Measurements from ENCODE around the gene MVB12B.
A peak's percentile ranks its signal among the peaks of the same experiment; 100 is the strongest.

MVB12B gene

GRCh38 chr9:126303488-126303887 is 23.1 kb upstream of the MVB12B start:
- DNase-seq (ENCODE audit: low spot score): no peak

DNA sequence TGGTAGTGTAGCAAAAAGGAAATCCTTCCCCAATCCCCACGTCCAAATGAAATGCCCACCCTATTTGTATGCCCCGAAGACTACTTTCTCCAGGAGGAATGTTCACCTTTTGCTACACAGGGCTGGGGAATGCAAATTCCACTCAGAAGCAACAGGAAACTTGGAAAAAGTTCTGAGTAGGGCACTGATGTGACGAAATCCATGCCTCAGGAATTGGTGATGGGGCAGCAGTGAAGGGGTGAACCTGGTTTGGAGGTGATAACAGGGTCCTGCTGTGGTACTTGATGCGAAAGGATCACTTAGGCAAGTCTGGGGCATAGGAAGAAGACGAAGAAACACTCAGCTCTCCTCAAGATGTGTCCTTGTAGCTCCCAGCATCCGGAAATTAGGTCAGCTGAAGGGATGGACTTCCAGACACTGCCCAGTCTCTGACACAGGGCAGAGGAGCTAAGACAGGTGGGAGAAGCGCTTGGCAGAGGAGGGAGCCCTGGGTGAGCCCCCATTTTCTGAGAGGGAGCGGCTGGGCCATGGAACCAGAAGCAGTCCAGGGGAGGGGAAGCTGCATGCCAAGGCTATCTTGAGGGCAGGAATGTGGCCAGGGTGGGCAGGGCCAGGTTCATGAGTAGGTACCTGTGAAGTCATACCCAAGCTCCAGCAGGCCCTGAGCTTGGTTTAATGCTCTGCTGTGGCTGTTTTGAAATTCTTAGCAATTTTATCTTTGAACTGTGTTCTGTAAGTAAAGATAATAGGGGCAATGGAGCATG is 22.2 kb upstream of the MVB12B start:
- DNase-seq (ENCODE audit: low spot score): no peak

DNA sequence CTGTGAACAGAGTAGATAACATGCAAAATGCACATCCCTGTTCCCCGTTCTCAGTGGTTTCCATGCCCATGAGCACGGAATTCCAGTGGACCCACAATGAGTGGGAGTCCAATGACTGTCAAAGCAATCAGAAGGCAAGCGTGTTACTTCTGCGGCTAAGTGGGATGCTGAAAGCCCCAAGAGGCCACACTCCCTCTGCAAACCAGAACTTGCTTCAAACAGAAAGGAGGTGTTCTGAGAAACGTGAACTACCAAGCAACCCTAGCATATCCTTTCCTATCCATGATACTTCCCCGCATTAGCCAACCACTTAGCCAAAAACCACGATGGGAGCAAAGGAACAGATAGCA is 21.7 kb upstream of the MVB12B start:
- DNase-seq (ENCODE audit: low spot score): no peak

DNA sequence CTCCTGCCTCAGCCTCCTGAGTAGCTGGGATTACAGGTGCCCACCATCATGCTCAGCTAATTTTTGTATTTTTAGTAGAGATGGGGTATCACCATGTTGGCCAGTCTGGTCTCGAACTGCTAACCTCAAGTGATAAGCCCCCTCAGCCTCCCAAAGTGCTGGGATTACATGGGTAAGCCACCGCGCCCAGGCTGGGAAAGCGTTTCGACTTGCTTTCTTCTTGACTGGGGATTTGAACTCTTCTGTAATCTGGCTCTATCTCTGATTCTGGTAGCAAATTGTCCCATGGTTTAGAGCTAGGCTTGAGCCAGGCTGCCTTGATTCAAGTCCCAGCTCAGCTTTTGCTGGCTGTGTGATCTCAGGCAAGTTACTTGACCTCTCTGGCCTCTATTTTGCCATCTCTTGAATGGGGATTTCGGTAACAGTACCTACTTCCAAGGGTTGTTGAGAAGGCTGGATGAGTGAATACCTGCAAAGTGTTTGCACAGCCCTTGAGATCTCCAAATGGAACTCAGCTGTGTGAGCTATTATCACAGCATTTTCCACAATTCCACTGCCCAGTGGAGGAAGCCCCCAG is 20.5 kb upstream of the MVB12B start:
- no peak for DNase-seq (ENCODE audit: low spot score)

- no peak for DNase-seq (ENCODE audit: low spot score)
Observed at GRCh38 chr9:126307322-126308061, 19.1 kb upstream of the MVB12B start.

GRCh38 chr9:126309427-126310189 is 17.0 kb upstream of the MVB12B start:
- no peak for DNase-seq (ENCODE audit: low spot score)

- no peak for DNase-seq (ENCODE audit: low spot score)
Observed at GRCh38 chr9:126312584-126313551, 13.8 kb upstream of the MVB12B start.

- DNase-seq (ENCODE audit: low spot score): no peak
Observed at GRCh38 chr9:126316085-126316655, 10.5 kb upstream of the MVB12B start.

DNA sequence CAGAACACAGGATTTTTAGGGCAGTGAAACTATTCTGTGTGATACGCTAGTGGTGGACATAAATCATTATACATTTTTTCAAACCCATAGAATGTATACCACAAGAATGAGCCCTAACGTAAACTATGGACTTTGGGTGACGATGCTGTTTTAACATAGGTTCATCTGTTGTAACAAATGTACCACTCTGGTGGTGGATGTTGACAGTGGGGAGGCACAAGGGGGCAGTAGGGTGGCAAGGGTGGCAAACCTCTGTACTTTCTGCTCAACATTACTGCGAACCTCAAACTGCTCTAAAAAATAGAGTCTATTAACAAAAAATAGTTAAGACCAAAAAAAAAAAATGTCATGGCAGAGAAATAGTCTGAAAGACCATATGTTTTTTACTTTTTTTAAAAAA is 9.1 kb upstream of the MVB12B start:
- DNase-seq (ENCODE audit: low spot score): peak; percentile 38

DNA sequence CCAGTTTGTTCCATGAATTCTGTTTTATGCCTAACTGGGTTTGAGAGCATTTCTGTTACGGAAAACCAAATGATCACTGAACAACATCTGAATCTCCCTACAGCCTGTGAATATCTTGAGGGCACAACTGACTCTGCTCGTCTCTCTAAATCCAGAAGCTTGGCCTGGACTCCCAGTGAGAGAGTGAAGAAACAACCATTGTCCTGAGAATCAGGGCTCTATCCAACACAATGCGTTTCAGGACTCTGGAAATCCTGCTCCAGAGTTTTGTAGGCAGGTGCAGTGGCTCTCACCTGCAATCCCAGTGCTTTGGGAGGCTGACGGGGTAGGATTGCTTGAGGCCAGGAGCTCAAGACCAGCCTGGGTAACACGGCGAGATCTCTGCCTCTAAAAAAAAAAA is 7.8 kb upstream of the MVB12B start:
- no peak for DNase-seq (ENCODE audit: low spot score)

DNA sequence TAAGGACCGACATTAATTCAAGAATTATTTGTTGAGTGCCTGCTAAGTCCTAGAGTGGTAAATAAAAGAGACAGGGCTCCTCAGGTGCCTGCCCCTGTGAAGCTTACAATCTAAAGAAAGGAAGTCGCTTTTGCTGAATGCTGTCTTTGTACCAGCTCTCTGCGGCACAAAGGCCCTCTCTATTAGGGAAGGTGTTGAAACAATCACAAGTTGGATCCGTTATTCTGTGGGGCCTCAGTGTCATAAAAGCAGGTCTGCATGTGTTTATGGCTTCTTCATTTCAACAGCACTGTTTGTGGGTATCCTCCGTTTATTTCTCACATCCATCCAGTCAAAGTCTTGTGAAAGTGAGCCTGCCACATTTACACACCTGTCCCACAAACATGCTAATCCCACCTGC is 7.0 kb upstream of the MVB12B start:
- DNase-seq (ENCODE audit: low spot score): no peak

- no peak for DNase-seq (ENCODE audit: low spot score)
Observed at GRCh38 chr9:126320158-126320922, 6.3 kb upstream of the MVB12B start.

- no peak for DNase-seq (ENCODE audit: low spot score)
Observed at GRCh38 chr9:126321742-126322141, 4.9 kb upstream of the MVB12B start.

DNA sequence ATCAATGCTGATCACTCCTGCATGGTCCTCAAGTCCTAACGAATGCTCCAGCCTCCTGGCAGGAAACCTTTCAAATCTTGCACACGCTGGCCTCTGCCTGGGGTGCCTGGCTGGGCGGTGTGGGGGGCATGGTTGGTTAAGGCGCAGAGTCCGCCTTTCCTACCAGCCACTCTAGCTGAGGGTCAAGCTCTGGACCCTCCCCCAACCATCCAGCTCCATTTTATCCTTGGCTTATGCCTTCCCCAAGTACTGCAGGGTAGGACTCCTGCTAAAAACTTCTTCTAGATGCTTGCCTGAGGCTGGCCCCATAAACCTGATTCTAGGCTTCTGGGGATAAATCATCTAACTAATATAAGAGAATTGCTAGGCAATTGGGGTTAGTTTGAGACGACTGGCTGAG is 808 bp upstream of the MVB12B start:
- DNase-seq (ENCODE audit: low spot score): no peak

GRCh38 chr9:126327006-126327713 is 531 bp downstream of the MVB12B start:
- no peak for DNase-seq (ENCODE audit: low spot score)

- no peak for DNase-seq (ENCODE audit: low spot score)
Observed at GRCh38 chr9:126327714-126328185, 1.1 kb downstream of the MVB12B start.

- DNase-seq (ENCODE audit: low spot score): no peak
Observed at GRCh38 chr9:126328407-126328806, 1.8 kb downstream of the MVB12B start.

GRCh38 chr9:126329476-126330275 is 3.0 kb downstream of the MVB12B start:
- DNase-seq (ENCODE audit: low spot score): no peak

DNA sequence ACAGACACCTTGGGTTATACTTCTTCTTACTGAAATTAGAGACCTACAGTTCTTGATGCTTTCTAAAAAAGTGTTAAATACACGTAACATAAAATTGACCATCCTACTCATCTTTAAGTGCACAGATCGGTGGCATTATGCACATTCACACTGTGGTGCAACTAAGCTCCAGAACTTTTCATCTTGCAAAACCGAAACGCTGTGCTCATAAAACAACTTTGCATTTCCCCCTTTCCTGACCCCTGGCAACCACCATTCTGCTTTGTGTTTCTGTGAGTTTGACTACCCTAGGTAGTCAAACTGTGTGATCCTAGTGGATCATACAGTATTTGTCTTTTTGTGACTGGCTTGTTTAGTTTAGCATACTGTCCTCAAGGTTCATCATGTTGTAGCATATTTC is 3.9 kb downstream of the MVB12B start:
- no peak for DNase-seq (ENCODE audit: low spot score)
